OCI-LY1 (cell line): ENCODE data around the gene MYLK2.

Source experiments
- H2AFZ ChIP-seq: fragments of 200-600 bp; sonication (generic), shearing (Covaris generic); 2 replicates; pipeline ENCODE4 v1.6.0; 2014; ENCODE audit warnings: antibody characterized with exemption, mild to moderate bottlenecking, low read length
- H3F3A ChIP-seq: fragments of 200-600 bp; sonication (generic), shearing (Covaris generic); 2 replicates; pipeline ENCODE4 v1.6.0; 2014; ENCODE audit warnings: mild to moderate bottlenecking, antibody characterized with exemption, low read length, moderate library complexity; ENCODE audit not compliant: insufficient read depth
- H3K27ac ChIP-seq: fragments of 200-600 bp; sonication (generic); 2 replicates; pipeline ENCODE4 v1.5.1; 2014; ENCODE audit warnings: low read length, mixed run types, mild to moderate bottlenecking, low read depth; ENCODE audit not compliant: poor library complexity, severe bottlenecking
- H3K27me3 ChIP-seq: fragments of 200-600 bp; sonication (generic); 2 replicates; pipeline ENCODE4 v1.6.0; 2014; ENCODE audit warnings: antibody characterized with exemption, mild to moderate bottlenecking, low read length, moderate library complexity; ENCODE audit not compliant: insufficient read depth
- H3K36me3 ChIP-seq: fragments of 200-600 bp; sonication (generic); 2 replicates; pipeline ENCODE4 v1.6.1; 2014; ENCODE audit warnings: mild to moderate bottlenecking, antibody characterized with exemption, low read length, moderate library complexity, mixed read lengths; ENCODE audit not compliant: insufficient read depth
- H3K4me1 ChIP-seq: fragments of 200-600 bp; sonication (generic); 2 replicates; pipeline ENCODE4 v1.5.1; 2014; ENCODE audit warnings: mild to moderate bottlenecking, low read length, moderate library complexity; ENCODE audit not compliant: insufficient read depth, severe bottlenecking
- H3K4me2 ChIP-seq: fragments of 200-600 bp; sonication (generic), shearing (Covaris generic); 2 replicates; pipeline ENCODE4 v1.6.1; 2014; ENCODE audit warnings: low read length
- H3K4me3 ChIP-seq: fragments of 200-600 bp; sonication (generic); 2 replicates; pipeline ENCODE4 v1.5.1; 2014; ENCODE audit warnings: low read length, low read depth, mild to moderate bottlenecking, mixed read lengths; ENCODE audit not compliant: poor library complexity, severe bottlenecking
- H3K79me2 ChIP-seq: fragments of 200-600 bp; shearing (Covaris generic); 2 replicates; pipeline ENCODE4 v1.6.1; 2016; ENCODE audit warnings: mixed run types, low read length, mixed read lengths; ENCODE audit not compliant: insufficient read depth
- H3K9ac ChIP-seq: fragments of 200-600 bp; sonication (generic), shearing (Covaris generic); 2 replicates; pipeline ENCODE4 v1.6.1; 2014; ENCODE audit warnings: mild to moderate bottlenecking, low read length, mixed read lengths
- H3K9me2 ChIP-seq: fragments of 200-600 bp; sonication (generic), shearing (Covaris generic); 2 replicates; pipeline ENCODE4 v1.6.1; 2014; ENCODE audit warnings: low read depth, mild to moderate bottlenecking, low read length, mixed read lengths
- H3K9me3 ChIP-seq: fragments of 200-600 bp; shearing (Covaris generic); 2 replicates; pipeline ENCODE4 v1.6.1; 2014; ENCODE audit warnings: low read length, mixed read lengths
- H4K20me1 ChIP-seq: fragments of 200-600 bp; sonication (generic), shearing (Covaris generic); 2 replicates; pipeline ENCODE4 v1.6.0; 2016; ENCODE audit warnings: mild to moderate bottlenecking, low read length; ENCODE audit not compliant: insufficient read depth
- EZH2 ChIP-seq: fragments of 200-600 bp; sonication (generic), shearing (Covaris generic); IDR thresholded peaks from 2 replicates; pipeline ENCODE4 v1.8.0; 2017; ENCODE audit warnings: borderline replicate concordance, mixed run types, mild to moderate bottlenecking, antibody characterized with exemption, low read length, moderate library complexity, mixed read lengths
- TF ChIP-seq, protein P1 (sequence below): fragments of 200-600 bp; sonication (generic), shearing (Covaris generic); IDR thresholded peaks from 2 replicates; pipeline ENCODE4 v1.5.1; 2017; ENCODE audit warnings: mild to moderate bottlenecking, antibody characterized with exemption, low read length, moderate library complexity, mixed read lengths

Gene MYLK2

DNA sequence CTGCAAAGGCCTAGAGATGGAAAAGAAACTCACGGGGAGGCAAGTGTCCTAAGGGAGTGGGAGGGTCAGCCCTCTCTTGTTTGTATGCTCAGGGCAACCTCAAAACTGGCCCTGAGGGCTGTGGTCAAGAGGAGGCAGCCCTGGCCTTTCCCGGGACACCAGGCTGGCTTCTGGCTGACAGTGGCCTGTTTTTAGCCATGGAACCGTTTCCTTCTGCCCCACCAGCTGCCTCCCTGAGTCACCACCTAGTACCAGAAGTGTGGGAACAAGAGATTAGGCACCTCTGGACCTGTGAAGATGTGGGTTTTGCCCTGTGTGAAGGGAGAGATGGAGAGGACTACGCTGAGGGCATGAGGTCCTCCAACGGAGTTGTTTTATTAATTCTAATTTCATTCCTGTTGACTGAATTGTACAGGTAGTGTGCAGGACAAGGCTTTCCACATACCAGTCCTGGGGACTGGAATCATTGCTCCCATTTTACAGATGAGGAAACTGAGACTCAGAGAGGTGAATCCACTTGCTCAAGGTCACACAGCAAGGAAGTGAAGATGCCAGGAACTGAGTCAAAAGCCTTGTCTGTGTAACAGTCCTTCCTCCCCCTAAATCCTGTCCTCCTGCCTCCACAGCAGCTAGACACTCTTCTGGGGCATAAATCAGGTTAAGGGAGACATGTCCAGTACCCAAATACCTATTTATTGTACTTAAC lies 20.8 kb downstream of the MYLK2 start:
- H3K9me3 ChIP-seq, result no peaks in the 10 kb centered on the region
- H2AFZ ChIP-seq, result no peak overlapping the region
- no peaks in the 10 kb centered on the region for H3K4me1 ChIP-seq
- H4K20me1 ChIP-seq, result no peaks in the 10 kb centered on the region
- no peak overlapping the region for H3K4me2 ChIP-seq
- H3K79me2 ChIP-seq, result no peaks in the 10 kb centered on the region
- no peak for TF ChIP-seq EZH2
- TF ChIP-seq, protein P1, sequence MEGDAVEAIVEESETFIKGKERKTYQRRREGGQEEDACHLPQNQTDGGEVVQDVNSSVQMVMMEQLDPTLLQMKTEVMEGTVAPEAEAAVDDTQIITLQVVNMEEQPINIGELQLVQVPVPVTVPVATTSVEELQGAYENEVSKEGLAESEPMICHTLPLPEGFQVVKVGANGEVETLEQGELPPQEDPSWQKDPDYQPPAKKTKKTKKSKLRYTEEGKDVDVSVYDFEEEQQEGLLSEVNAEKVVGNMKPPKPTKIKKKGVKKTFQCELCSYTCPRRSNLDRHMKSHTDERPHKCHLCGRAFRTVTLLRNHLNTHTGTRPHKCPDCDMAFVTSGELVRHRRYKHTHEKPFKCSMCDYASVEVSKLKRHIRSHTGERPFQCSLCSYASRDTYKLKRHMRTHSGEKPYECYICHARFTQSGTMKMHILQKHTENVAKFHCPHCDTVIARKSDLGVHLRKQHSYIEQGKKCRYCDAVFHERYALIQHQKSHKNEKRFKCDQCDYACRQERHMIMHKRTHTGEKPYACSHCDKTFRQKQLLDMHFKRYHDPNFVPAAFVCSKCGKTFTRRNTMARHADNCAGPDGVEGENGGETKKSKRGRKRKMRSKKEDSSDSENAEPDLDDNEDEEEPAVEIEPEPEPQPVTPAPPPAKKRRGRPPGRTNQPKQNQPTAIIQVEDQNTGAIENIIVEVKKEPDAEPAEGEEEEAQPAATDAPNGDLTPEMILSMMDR, result no peak
- H3K9me2 ChIP-seq, result no peaks in the 10 kb centered on the region
- H3K27me3 ChIP-seq, result no peaks in the 10 kb centered on the region
- H3K27ac ChIP-seq, result no peak overlapping the region
- H3K9ac ChIP-seq, result no peak overlapping the region
- no peaks in the 10 kb centered on the region for H3F3A ChIP-seq
- H3K36me3 ChIP-seq, result no peaks in the 10 kb centered on the region
- H3K4me3 ChIP-seq, result no peak overlapping the region

DNA sequence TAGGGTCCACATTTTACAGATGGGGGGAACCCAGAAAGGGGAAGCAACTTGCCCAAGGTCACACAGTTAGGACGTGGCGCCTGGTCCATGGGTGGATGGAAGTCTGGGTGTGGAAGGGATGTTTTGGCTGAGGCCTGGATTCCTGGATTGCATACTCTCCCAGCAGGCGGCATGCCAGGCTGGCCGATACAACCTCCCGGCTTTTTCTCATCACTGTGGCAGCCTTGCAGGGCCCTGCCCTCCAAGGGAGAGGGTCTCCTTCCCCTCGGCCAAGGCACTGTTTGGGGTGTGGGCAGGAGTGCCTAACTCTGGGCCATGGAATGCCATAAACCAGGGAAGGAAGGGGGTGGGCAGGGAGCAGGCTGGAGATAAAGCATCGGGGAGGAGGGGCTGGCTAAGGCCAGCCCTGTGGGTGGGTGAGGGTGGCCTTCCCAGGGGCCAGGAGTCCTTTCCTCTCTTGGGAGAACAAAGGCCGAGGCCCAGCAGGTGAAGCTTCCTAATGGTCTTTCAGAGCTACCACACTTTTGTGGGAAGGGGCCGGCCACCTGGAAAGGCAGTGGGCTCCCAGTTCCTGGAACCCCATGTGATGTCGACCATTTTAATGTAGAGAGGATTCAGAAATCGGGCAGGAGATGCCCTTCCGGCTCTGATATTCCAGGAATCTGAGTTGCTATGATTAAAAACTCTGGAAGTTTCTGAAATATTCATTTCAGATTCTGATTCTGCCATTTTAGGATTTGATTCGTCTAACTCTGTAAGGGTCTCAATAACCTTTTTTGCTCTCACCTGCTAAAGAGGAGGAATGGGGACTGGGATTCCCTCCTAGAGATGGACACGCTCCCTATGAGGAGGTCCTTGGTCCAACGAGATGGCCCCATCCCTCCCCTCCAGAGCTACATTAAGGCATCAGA lies 22.0 kb downstream of the MYLK2 start:
- Histone ChIP-seq H4K20me1 (no peaks in the 10 kb centered on the region), H3K9me2 (no peaks in the 10 kb centered on the region), H3K4me1 (no peaks in the 10 kb centered on the region), H3K9ac (no peak overlapping the region), H3K36me3 (no peaks in the 10 kb centered on the region), H3K9me3 (no peaks in the 10 kb centered on the region), H3K27me3 (no peaks in the 10 kb centered on the region), H3K4me3 (no peak overlapping the region), H3K27ac (no peak overlapping the region), H3K4me2 (no peak overlapping the region), H3K79me2 (no peaks in the 10 kb centered on the region), H3F3A (no peaks in the 10 kb centered on the region), H2AFZ (no peak overlapping the region)
- no peak for TF ChIP-seq EZH2
- TF ChIP-seq, protein P1, result no peak

DNA sequence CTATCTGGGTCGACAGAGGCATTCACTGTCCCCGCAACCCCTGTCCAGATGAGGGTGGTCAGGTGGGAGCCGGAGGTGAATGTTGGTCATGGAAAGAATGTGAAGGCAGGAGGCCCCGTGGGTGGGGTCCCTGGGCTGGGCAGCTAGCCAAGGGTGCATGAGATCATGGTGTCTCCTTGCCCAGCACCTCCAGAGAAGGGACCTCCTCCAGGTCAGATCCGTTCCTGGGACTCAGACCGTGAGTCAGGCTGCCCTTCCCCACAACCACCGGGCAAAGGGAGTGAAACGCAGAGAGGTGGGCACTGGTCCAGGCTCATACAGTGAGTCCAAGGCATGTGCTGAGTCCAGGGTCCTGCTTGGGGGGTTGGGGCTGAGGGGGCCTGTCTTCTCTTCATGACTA lies 22.8 kb downstream of the MYLK2 start:
- Histone ChIP-seq H3K9me3 (no peaks in the 10 kb centered on the region), H3K79me2 (no peaks in the 10 kb centered on the region), H3K9ac (no peak overlapping the region), H3K4me1 (no peaks in the 10 kb centered on the region), H3K4me2 (no peak overlapping the region), H3K4me3 (no peak overlapping the region), H3K9me2 (no peaks in the 10 kb centered on the region), H3K27ac (no peak overlapping the region), H4K20me1 (no peaks in the 10 kb centered on the region), H3K27me3 (no peaks in the 10 kb centered on the region; the same call in 1 of the 2 replicates), H2AFZ (no peak overlapping the region), H3F3A (no peaks in the 10 kb centered on the region), H3K36me3 (no peaks in the 10 kb centered on the region)
- TF ChIP-seq, protein P1, result no peak
- TF ChIP-seq EZH2, result no peak
